HG02852 (cell line): Measurements from ENCODE around the gene SLC28A1.

ENCODE experiments used
- ATAC-seq: cut with Tn5 transposase; IDR thresholded peaks from one replicate; pipeline ENCODE4 v1.9.1; 2021; ENCODE audit warnings: mild to moderate bottlenecking, moderate library complexity; ENCODE audit not compliant: unreplicated experiment

SLC28A1 gene

DNA sequence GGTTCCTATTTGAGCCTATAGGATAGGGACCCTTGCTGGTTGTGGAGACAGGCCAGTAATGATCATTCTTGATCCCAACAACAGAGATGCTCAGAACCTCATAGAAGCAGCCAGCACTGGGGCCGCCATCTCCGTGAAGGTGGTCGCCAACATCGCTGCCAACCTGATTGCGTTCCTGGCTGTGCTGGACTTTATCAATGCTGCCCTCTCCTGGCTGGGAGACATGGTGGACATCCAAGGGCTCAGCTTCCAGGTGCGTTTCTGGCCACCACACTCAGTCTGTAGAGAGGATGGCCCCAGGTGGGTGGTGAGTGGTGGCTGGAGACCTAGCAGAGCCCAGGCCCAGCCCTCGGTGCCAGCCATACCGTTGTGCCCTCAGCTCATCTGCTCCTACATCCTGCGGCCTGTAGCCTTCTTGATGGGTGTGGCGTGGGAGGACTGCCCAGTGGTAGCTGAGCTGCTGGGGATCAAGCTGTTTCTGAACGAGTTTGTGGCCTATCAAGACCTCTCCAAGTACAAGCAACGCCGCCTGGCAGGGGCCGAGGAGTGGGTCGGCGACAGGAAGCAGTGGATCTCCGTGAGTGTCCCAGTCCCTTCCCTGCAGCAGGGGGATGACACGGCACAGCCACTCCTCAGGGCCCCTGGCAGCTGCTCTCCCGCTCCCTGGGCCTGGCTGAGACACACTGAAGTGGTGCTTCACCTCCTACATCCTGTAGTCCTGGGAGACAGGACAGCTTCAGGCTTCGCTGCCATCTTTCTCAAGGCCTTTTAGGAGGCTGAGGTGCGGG, 50.7 kb downstream of the SLC28A1 start:
- no peak for ATAC-seq

DNA sequence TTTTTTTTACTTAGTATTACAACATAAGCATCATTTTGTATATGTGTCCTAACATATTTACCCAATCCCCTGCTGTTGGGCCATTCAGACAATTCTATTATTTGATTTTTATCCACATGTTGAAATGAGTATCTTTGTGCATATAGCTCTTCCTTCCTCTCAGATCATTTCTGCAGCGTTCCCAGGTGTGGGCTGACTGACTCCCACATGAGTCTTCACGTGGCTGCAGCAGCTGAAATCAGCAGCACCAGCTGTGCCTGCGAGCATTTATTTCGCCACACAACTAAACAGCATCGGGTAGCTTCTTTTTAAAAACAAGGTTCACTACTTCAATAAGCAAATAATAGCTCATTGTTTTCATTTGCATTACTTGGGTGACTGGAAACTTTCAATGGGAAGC, 52.7 kb downstream of the SLC28A1 start:
- ATAC-seq, result no peak

DNA sequence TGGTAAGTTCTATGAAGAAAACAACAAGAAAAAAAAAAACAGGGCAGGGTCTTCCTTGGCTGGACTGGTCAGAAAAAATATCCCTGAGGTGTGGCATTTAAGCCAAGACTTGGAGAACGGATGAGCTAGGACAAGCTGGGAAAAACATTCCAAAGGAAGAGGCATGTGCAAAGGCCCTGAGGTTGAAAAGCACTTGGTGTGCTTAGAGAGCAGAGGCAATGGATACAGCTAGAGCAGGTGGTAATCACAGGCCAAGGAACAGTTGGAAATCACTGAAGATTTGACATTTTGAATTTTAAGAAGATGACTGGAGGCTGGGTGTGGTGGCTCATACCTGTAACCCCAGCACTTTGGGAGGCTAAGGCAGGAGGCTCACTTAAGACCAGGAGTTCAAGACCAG, 54.3 kb downstream of the SLC28A1 start:
- no peak for ATAC-seq

DNA sequence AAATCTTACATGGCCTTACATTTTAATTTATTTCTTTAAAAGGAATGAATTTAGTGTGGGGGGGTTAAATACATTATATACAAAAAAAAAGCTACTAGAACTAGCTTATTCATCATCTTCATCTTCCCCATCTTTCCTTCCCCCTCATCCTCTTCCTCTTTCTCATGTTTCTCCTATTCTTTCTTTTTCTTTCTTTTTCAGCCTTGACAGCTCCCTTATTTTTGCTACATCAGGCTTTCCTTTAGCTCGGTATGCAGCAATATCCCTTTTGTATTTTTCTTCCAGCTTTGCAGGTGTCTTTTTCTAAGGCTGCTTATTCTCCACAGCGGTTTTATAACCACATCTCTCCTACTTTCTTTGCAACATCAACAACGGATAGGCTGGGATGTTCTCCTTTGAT, 55.9 kb downstream of the SLC28A1 start:
- ATAC-seq, result no peak

DNA sequence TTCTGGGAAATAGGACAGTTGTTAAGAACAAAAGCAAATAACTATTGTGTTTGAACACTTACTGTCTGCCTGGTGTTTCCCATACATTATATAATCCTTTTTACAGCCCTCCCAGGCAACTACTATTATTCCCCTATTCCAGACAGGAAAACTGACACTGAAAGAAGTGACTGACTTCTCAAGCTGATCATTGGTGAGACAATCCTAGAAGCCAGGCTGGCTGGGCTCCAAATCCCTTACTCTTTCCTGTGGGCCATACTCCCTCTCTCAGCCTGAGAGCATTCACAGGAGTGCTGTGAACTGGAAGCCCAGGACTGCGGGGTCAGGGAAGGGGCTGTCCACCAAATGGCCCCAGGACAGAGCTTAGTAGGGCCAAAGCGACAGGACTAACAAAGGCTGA, 58.0 kb downstream of the SLC28A1 start:
- no peak for ATAC-seq

DNA sequence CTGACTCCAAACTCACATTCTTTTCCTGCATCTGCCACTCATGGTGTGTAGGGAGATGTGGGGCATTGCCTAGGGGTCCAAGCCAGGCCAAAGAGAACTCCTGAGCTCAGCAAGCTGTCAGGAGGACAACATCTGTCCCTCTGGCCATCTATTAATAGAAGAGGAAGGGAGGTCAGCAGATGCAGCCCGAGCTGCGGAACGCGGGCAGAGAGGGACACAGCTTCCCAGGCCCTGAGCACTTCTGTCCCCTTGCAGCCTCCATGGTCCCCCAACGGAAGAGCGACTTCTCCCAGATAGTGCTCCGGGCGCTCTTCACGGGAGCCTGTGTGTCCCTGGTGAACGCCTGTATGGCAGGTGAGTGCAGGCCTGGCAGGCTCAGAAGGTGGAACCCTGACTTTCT, 59.8 kb downstream of the SLC28A1 start:
- ATAC-seq, result no peak

DNA sequence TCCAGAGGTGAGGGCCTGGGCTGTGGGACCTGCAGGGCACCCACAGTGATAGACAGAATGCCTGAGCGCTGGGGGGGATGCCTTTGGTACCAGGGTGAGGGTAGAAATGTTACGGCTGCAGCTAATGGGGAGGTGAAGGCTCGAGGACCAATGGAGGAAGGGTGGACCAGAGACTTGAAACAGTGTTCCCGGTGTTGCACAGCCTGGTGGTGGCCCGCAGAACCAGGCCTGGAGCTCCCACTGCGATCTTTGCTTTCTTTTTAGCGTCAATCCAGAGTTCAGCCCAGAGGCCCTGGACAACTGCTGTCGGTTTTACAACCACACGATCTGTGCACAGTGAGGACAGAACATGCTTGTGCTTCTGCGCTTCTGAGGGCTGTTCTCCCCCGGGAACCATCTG, 60.4 kb downstream of the SLC28A1 start:
- no peak for ATAC-seq

DNA sequence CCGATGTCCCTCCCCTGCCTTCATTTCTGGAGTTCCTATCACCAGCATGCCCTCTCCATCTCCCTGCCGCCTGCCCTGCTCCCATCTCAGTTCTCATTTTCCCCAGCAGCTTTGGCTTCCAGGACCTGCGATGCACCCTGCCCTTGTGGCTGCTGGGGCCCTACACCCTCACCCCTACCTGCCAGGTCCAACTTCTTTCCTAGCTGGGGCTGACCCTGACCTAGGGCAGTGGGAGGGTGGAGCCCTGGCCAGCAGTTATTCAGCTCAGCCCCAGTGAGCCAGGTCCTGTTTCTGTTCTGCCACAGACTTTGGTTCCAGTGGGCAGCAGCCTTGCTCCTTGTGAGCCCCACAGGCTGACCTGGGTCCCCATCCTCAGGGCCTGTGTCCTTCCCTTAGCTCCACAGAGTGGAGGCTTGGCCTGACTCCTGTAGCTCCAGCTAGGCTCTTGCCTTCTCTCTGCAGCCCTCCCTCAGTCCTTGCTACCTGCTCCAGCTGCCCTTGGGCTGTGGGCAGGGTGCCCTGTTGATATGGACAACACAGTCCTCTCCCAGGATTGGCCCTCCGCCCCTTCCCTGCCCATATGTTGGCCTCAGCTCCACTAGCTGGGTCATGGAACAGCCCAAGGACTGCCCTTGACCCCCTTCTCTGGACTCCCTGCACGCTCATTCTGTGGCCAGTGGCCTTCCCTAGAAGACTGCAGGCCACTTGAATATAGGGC, 62.5 kb downstream of the SLC28A1 start:
- ATAC-seq, result no peak

DNA sequence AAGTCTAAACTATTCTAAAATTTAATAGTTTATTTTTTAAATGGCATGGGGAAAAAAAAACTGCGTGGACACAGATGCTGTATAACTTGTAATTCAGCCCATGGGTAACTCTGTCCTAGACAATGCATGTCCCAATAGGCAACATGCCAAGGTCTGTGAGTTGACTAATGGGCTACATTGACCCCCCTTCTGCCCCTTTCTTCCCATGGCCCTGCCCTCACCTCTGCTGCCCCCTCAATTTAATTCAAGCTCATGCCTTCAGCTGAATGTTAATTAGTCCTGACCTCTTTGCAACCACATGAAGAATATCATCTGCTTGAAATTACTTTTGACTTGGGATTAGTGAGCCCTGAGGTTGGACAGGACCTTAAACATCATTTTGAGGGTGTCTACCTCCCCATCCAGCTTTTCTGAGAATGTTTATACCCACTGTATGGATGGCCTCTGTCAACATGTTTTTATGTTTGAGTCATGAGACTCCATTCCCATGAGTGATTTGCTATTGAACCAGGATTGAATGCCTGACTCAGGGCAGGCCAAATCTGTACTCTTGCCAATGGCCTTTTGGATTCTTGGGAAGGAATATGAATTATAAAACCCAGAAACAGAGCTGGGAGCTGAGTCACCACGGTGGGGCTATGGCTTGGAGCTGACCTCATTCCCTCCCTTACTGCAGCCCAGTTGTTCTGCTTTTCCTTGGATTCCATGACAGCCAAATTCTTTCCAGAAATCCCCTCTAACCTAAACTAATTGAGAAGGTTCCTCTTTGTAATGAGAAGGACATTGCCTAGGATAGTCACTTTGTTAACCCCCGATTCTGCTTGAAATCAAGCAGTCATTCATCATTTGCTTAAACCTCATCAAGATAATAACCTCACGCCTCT, 63.7 kb downstream of the SLC28A1 start:
- ATAC-seq, result no peak

DNA sequence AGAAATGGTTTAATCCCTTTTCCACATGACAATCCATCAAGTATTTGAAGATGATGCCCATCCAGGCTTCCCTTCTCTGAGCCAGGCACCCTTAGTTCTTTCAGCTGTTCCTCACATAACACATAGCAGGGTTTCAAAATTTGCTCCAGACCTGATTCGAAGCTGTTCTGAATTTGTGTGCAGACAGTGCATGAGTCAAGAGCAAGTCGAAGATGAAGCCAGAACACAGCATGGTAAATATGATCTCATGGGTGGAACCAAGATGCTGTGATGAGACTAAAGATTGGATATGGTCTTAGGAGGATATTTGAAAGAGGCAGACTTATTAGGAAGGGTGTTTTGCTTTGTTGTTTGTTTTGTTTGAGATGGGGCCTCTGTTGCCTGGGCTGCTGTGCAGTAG, 64.6 kb downstream of the SLC28A1 start:
- no peak for ATAC-seq

DNA sequence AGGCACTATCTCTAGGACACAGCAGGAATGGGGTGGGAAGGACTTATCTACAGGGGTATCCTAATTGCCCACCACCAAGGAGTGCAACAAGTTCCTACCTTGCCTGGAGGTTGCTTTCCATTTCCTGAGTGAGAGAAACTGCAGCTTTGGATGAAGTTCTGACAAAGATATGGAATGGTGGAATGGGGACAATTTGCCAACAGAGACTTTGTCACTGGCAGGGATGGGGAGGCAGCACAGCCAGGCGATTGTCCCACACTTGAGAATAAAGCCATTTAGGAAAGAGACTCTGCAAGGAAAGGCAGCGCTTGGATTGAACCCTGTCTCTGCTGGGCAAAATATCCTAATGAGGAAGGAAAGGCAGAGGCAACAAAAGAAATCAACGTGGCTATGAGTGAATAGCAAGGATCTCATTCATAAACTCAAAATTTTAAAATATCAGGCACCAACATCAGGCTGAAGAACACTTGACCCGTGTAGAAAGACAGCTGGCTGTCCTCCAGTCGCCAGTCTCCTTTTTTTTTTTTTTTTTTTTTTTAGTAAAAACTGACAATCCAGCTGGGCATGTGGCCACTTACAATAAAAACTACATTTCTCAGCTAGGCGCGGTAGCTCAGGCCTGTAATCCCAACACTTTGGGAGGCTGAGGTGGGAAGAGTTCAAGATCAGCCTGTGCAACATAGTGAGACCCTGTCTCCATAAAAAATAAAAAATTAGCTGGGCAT, 65.5 kb downstream of the SLC28A1 start:
- ATAC-seq, result no peak

DNA sequence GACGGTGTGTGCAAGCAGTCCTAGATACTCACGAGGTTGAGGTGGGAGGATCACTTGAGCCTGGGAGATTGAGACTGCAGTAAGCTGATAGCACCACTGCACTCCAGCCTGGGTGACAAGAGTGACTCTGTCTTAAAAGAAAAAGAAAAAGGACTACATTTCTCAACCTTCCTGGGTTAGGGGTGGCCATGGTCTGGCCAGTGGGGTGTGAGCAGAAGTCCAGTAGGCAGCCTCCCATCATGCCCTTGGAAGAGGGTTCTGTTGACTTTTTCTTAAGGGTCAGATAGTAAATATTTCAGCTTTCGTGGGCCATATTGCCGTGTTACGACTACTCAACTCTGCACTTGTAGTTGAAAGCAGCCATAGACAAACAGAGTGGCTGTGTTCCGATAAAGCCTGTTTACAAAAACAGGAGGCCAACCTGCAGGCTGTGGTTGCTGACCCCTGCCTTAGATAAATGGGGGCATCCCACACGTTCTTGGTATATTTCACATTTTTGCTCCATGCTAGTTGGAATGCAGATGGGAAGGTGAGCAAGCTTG, 66.2 kb downstream of the SLC28A1 start:
- no peak for ATAC-seq

DNA sequence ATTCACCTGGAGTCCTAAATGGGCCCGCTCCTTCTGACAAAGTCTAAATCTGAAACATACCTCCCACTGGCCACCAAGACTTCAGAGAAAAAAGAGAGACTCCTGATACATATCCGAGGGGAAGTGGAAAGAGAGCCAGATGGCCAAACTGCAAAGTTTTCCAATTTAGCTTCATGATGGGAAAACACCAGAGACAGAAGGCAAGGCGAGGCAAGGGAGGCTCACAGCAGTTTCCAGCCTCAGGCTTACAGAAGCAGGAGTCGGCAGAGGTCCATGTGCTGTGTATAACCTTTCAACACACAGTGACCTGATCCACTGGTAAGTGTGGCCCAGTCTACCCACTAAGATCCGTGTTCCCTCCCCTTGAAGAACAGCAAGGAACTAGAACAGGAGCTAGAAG, 67.3 kb downstream of the SLC28A1 start:
- no peak for ATAC-seq

DNA sequence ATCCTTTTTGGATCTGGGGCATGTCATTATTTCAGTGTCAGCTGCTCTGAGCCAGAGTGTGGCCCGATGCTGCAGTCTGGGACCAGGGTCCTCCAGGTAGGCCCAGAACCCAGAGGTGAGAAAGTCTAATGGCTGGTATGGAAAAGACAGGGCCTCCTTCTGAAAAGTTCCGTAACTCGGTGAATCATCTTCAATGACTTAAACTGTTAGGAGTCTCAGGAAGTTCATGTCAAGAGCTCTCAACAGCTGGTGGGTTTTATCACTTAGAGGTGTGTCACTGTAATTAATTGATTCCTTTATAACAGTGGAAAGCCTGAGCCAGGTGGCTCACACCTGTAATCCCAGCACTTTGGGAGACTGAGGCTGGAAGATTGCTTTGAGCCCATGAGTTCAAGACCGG, 68.7 kb downstream of the SLC28A1 start:
- ATAC-seq, result no peak

DNA sequence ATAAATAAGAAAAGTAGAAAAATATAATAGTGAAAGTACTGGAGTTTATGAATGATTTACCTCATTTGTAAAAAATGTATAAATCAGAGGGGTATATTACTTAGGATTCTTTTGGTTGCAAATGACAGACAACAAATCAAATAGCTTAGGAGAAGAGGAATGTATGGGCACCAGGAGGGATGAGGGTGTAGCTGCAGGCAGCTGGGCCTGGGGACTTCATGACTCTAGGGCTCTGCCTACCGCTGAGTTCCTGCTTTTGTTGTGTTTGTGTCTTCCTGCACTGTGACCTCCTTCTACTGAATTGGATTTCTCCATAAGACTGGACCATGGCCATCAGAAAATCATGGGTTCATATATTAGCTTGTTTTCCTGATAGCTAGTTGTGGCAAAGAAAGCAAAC, 69.3 kb downstream of the SLC28A1 start:
- no peak for ATAC-seq

DNA sequence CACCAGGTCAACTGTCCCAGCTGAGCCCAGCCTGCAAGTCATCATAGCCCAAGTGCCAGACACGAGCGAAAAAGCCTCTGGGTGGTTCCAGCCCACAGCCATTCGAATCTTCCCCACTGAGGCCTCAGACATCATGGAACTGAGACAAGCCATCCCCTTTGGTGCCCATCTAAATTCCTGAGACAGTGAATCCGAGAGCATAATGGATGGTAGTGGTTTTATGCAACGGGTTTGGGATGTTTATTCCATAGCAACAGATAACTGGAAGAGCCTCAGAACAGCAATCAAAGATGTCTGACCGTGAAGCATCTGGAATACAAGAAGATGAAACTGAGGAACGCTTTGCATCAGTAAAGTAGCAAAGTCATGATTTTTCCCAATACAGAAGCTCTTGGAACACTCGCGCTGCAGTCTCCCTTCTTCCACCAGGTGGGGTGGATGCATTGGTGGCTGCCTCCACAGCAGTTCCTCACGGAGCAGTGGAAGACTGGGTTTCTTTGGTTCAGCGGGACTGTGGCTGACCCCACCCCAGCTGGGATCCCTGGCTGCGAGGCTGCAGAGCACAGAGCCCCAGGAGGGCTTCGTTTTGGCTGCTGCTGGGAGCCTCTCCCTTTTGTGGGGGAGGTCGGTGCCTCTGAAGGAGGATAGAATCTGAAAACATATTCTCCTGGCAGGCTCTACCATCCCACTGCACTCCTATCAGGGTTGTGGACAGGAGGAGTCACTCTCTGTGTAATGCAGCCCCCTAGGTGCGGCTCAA, 70.8 kb downstream of the SLC28A1 start:
- ATAC-seq, result no peak

DNA sequence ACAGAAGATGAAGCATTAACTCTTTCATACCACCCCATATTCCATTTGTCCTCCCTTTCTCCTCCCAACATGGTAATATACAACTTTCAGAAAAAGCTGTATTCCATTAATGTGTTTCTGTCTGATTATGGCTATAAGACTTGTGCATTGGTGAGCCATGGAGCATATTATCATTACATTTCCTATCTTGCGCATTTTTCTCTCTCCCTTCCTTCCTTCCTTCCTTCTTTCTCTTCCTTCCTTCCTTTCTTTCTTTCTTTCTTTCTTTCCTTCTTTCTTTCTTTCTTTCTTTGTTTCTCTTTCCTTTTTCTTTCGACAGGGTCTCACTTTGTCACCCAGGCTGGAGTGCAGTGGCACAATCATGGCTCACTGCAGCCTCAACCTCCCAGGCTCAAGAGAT, 71.7 kb downstream of the SLC28A1 start:
- ATAC-seq, result no peak

DNA sequence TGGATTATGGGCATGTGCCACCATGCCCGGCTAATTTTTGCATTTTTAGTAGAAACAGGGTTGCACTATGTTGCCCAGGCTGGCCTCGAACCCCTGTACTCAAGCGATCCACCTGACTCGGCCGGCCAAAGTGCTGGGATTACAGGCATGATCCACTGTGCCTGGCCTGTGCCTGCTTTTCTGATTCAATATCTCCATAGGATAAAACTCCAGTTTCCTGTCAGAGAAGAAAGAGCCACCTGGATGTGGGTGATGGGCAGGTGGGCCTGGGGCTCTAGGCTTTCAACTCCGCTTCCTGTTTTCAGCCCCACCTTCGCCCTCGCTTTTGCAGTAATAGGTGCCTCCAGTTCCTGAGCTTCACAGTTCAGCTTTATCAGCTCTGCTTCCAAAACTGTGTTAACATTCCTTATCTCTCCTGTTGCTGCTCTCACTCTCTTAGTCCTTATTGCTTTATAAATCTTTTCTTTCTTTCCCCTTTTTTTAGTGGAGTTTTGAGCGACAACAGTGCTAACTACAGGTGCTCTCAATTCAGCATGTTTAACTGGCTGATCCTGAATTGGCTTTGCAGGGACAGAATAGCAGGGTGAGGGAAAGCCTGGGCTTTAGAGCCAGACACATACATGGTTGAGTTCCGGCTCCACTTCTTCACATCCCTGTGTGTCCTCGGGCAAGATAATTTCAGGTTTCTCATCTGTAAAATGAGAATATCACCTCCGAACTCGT, 76.1 kb downstream of the SLC28A1 start:
- ATAC-seq, result no peak

DNA sequence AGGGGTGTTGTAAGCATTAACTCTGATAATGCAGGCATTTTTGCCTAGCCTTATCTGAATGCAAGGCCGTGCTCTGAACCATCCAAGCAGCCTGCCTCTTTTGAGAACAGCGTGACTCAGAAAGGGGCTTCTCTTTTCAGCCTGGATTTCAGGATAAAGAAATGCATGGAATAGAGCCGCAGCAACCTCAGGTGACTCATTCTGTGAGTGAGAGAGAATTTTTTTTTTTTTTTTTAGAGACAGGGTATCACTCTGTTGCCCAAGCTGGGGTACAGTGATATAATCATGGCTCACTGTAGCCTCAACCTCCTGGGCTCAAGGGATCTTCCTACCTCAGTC, 76.6 kb downstream of the SLC28A1 start:
- no peak for ATAC-seq
